Thoracic aorta endothelial cell (primary cell): Measurements from ENCODE around the gene SHC2. TPM values are rescaled to one million over a fixed set of nuclear protein-coding genes. Genes with fewer than 3 reads are reported as not detected.

Source experiments
- small RNA-seq: library from RNA; depleted of rRNA; stranded (forward); fragments of <200 nt; gene quantifications from one replicate; pipeline ENCODE3, GENCODE V24; 2012
- total RNA-seq: library from RNA; depleted of rRNA; stranded (reverse); fragments of >200 nt; gene quantifications from 2 replicates; pipeline ENCODE4 v1.2.3, GENCODE V29; 2012

The SHC2 gene
- total RNA-seq: 1.7 and 2.0 TPM in 2 replicates

GRCh38 chr19:460877-461720 is at the start of gene SHC2:
SHC2 (minus strand) TSS chr19:461033; CDS start chr19:460996, 37 bp downstream.

GRCh38 chr19:507286-508203 is 46.7 kb upstream of the SHC2 start, which contains the start of gene TPGS1:
TPGS1 (plus strand) TSS chr19:507497; CDS start chr19:507507, 10 bp downstream.

GRCh38 chr19:496112-496665 is 35.4 kb upstream of the SHC2 start, which contains the start of gene MADCAM1:
MADCAM1 (plus strand) TSS chr19:496486; CDS start chr19:496500, 14 bp downstream.

GRCh38 chr19:408902-409515 is 51.8 kb downstream of the SHC2 start, which contains the start of gene C2CD4C:
C2CD4C (minus strand) TSS chr19:409147; CDS start chr19:408361, 786 bp downstream.

Small RNA genes within 50 kb of the gene (small RNA-seq; reads per million reads assigned to genes)
- gene RNA5SP462: 0.21 reads per million

Other genes starting within 250 kb of the SHC2 start
- gene PLPP2, start 169.6 kb downstream of the SHC2 start, total RNA-seq: 2.9 and 4.8 TPM in 2 replicates
- 12.0 and 15.3 TPM in 2 replicates for gene MIER2, start 116.2 kb downstream of the SHC2 start, total RNA-seq
- 0.13 and 0.29 TPM in 2 replicates for gene C2CD4C, start 51.9 kb downstream of the SHC2 start, total RNA-seq
- gene MADCAM1, start 35.5 kb upstream of the SHC2 start, total RNA-seq: 0.07 and 0.13 TPM in 2 replicates
- 21.2 and 29.1 TPM in 2 replicates for gene TPGS1, start 46.5 kb upstream of the SHC2 start, total RNA-seq
- gene CDC34, start 70.7 kb upstream of the SHC2 start, total RNA-seq: 68.5 and 69.9 TPM in 2 replicates
- gene GZMM, start 83.0 kb upstream of the SHC2 start, total RNA-seq: not detected in 2 replicates
- 251 and 322 TPM in 2 replicates for gene BSG, start 111.6 kb upstream of the SHC2 start, total RNA-seq
- gene HCN2, start 128.8 kb upstream of the SHC2 start, total RNA-seq: 0.36 and 0.40 TPM in 2 replicates
- gene POLRMT, start 172.5 kb upstream of the SHC2 start, total RNA-seq: 33.2 and 37.4 TPM in 2 replicates
- gene FGF22, start 178.8 kb upstream of the SHC2 start, total RNA-seq: not detected in 2 replicates
- gene RNF126, start 202.2 kb upstream of the SHC2 start, total RNA-seq: 43.8 and 46.2 TPM in 2 replicates
- gene FSTL3, start 215.4 kb upstream of the SHC2 start, total RNA-seq: 9.3 and 21.8 TPM in 2 replicates
- gene PRSS57, start 234.4 kb upstream of the SHC2 start, total RNA-seq: not detected in 2 replicates
- 6.5 and 9.8 TPM in 2 replicates for gene PALM, start 247.9 kb upstream of the SHC2 start, total RNA-seq